Right lobe of liver (tissue), 4 donors: ENCODE results near the gene TUBA3C.
"Not testable (repeated sequence)": the region's sequence is repeated elsewhere in the genome, so short reads cannot be mapped to it uniquely, and the experiment has no call there.

Experiments
- CTCF ChIP-seq, 4 donors: fragments of 200-600 bp in 3 of 4; fragments of 450-650 bp in 1 of 4; IDR thresholded peaks; one replicate each; pipeline versions ENCODE4 v1.5.1 to v1.8.0; 2016 to 2022; ENCODE audit warnings: antibody characterized with exemption in 4 of 4, mild to moderate bottlenecking in 2 of 4
- POLR2A ChIP-seq: fragments of 450-650 bp; IDR thresholded peaks from one replicate; pipeline ENCODE4 v1.6.1; 2017; ENCODE audit warnings: antibody characterized with exemption, mild to moderate bottlenecking
- donor health status: DM: no; HTN: no; CAD: no.
- donor health status: DM: no; HTN: no; CAD: no.
- donor health status: DM: no; HTN: yes; CAD: no.

GRCh38 chr13:19207413-19207812 lies 25.8 kb upstream of the TUBA3C start:
- not testable (repeated sequence) for TF ChIP-seq POLR2A; CTCF (IDR thresholded peaks at IDR 0.05)
